ENCODE data around the gene FAM53C.

FAM53C gene

DNA sequence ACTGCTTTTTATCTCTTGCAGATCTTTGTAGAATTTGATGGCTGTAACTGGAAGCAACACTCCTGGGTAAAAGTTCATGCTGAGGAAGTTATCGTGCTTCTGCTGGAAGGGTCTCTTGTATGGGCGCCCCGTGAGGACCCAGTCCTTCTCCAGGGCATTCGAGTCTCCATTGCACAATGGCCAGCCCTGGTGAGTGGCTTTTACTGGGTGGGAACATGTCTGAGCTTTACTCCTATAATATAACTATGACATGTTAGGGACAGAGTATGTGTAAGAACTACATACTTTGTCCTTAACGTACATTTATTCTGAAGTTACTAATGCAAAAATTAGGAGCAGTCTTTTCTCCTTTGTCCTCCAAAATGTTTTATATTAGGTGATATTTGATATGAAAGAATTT, 34.6 kb downstream of the FAM53C start:
- no peak overlapping the region for H2AFZ ChIP-seq (ENCODE audit: low read length)
- peaks cover 38% of the 10 kb centered on the region for H4K20me1 ChIP-seq (ENCODE audit: insufficient read depth, low read length, poor library complexity, severe bottlenecking)
- H3K4me2 ChIP-seq (ENCODE audit: low read depth, low read length, poor library complexity, severe bottlenecking): no peak overlapping the region
- peaks cover 57% of the 10 kb centered on the region for H3K79me2 ChIP-seq (ENCODE audit: insufficient read depth, low read length)
- no peak overlapping the region for H3K9ac ChIP-seq (ENCODE audit: low read depth, low read length, poor library complexity, severe bottlenecking)
- H3K36me3 ChIP-seq (ENCODE audit: insufficient read depth, low read length): peaks cover 45% of the 10 kb centered on the region
- no peaks in the 10 kb centered on the region for H3K9me2 ChIP-seq (replicated peaks; ENCODE audit: low read depth, low read length)
- TF ChIP-seq EZH2phosphoT487 (IDR thresholded peaks at IDR 0.05; ENCODE audit: borderline replicate concordance): no peak
- TF ChIP-seq, protein P1, sequence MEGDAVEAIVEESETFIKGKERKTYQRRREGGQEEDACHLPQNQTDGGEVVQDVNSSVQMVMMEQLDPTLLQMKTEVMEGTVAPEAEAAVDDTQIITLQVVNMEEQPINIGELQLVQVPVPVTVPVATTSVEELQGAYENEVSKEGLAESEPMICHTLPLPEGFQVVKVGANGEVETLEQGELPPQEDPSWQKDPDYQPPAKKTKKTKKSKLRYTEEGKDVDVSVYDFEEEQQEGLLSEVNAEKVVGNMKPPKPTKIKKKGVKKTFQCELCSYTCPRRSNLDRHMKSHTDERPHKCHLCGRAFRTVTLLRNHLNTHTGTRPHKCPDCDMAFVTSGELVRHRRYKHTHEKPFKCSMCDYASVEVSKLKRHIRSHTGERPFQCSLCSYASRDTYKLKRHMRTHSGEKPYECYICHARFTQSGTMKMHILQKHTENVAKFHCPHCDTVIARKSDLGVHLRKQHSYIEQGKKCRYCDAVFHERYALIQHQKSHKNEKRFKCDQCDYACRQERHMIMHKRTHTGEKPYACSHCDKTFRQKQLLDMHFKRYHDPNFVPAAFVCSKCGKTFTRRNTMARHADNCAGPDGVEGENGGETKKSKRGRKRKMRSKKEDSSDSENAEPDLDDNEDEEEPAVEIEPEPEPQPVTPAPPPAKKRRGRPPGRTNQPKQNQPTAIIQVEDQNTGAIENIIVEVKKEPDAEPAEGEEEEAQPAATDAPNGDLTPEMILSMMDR (conservative IDR thresholded peaks at IDR 0.05; ENCODE audit: low read length): no peak
- H3K4me1 ChIP-seq (ENCODE audit: insufficient read depth, low read length, poor library complexity, severe bottlenecking): peaks cover 9% of the 10 kb centered on the region
- H3F3A ChIP-seq (ENCODE audit: low read depth): no peaks in the 10 kb centered on the region
- no peak overlapping the region for H3K4me3 ChIP-seq (ENCODE audit: low read length, poor library complexity, severe bottlenecking)
- H3K27me3 ChIP-seq (ENCODE audit: insufficient read depth, low read length, poor library complexity, severe bottlenecking): no peaks in the 10 kb centered on the region
- no peaks in the 10 kb centered on the region for H3K9me3 ChIP-seq (ENCODE audit: insufficient read depth, low read depth, low read length)

DNA sequence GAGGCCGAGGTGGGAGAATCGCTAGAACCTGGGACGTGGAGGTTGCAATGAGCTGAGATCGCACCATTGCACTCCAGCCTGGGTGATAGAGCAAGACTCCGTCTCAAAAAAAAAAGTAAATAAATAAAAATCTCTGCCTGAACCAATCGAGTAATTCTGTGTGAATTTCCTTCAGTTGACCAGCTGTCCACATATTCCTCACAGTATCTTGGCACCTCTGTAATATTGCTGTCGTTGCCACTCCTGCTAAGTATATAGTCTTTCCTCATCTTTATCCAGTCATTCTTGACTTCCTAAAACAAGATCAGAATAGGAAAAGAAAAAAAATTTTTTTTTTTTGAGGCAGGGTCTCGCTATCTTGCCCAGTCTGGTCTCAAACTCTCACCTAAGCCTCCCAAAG, 44.3 kb downstream of the FAM53C start:
- TF ChIP-seq, protein P1 (conservative IDR thresholded peaks at IDR 0.05; ENCODE audit: low read length): no peak
- TF ChIP-seq EZH2phosphoT487 (IDR thresholded peaks at IDR 0.05; ENCODE audit: borderline replicate concordance): no peak
- peaks cover 84% of the 10 kb centered on the region for H3K36me3 ChIP-seq (ENCODE audit: insufficient read depth, low read length)
- no peaks in the 10 kb centered on the region for H3F3A ChIP-seq (ENCODE audit: low read depth)
- no peaks in the 10 kb centered on the region for H3K9me3 ChIP-seq (ENCODE audit: insufficient read depth, low read depth, low read length)
- no peak overlapping the region for H3K4me2 ChIP-seq (ENCODE audit: low read depth, low read length, poor library complexity, severe bottlenecking)
- no peaks in the 10 kb centered on the region for H3K4me1 ChIP-seq (ENCODE audit: insufficient read depth, low read length, poor library complexity, severe bottlenecking)
- H3K9ac ChIP-seq (ENCODE audit: low read depth, low read length, poor library complexity, severe bottlenecking): no peak overlapping the region
- H3K4me3 ChIP-seq (ENCODE audit: low read length, poor library complexity, severe bottlenecking): no peak overlapping the region
- H2AFZ ChIP-seq (ENCODE audit: low read length): no peak overlapping the region
- no peaks in the 10 kb centered on the region for H3K27me3 ChIP-seq (ENCODE audit: insufficient read depth, low read length, poor library complexity, severe bottlenecking)
- H3K9me2 ChIP-seq (replicated peaks; ENCODE audit: low read depth, low read length): no peaks in the 10 kb centered on the region
- no peaks in the 10 kb centered on the region for H3K79me2 ChIP-seq (ENCODE audit: insufficient read depth, low read length)
- no peaks in the 10 kb centered on the region for H4K20me1 ChIP-seq (ENCODE audit: insufficient read depth, low read length, poor library complexity, severe bottlenecking)

DNA sequence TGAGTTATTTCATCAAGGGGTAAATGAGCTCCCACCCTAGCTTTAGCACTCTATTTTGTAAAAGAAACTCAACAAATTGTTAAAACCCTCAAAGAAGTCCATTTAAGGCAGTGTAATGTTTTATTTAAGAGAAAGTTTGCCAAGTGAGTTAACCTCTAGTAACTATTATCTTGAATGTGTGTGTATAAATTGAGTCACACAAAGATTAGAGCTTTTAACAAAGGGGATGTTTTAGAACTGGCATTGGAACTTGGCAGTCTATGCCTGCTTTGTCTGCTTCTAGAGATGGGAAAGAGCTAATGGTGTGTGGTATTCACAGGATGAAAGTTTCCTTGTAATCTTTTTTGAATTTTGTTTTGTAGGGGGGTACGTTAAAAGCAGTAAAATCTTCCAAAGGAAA, 47.6 kb downstream of the FAM53C start:
- TF ChIP-seq, protein P1 (conservative IDR thresholded peaks at IDR 0.05; ENCODE audit: low read length): no peak
- no peak for TF ChIP-seq EZH2phosphoT487 (IDR thresholded peaks at IDR 0.05; ENCODE audit: borderline replicate concordance)
- no peak overlapping the region for H3K4me3 ChIP-seq (ENCODE audit: low read length, poor library complexity, severe bottlenecking)
- no peaks in the 10 kb centered on the region for H3F3A ChIP-seq (ENCODE audit: low read depth)
- no peaks in the 10 kb centered on the region for H3K79me2 ChIP-seq (ENCODE audit: insufficient read depth, low read length)
- no peaks in the 10 kb centered on the region for H3K27me3 ChIP-seq (ENCODE audit: insufficient read depth, low read length, poor library complexity, severe bottlenecking)
- H3K9me2 ChIP-seq (replicated peaks; ENCODE audit: low read depth, low read length): no peaks in the 10 kb centered on the region
- no peak overlapping the region for H3K9ac ChIP-seq (ENCODE audit: low read depth, low read length, poor library complexity, severe bottlenecking)
- H3K4me2 ChIP-seq (ENCODE audit: low read depth, low read length, poor library complexity, severe bottlenecking): no peak overlapping the region
- H3K9me3 ChIP-seq (ENCODE audit: insufficient read depth, low read depth, low read length): no peaks in the 10 kb centered on the region
- no peaks in the 10 kb centered on the region for H3K4me1 ChIP-seq (ENCODE audit: insufficient read depth, low read length, poor library complexity, severe bottlenecking)
- no peak overlapping the region for H2AFZ ChIP-seq (ENCODE audit: low read length)
- H3K36me3 ChIP-seq (ENCODE audit: insufficient read depth, low read length): peaks cover 66% of the 10 kb centered on the region
- H4K20me1 ChIP-seq (ENCODE audit: insufficient read depth, low read length, poor library complexity, severe bottlenecking): no peaks in the 10 kb centered on the region
